ENCODE measurements around the gene OLA1. TPM values are rescaled to one million over a fixed set of nuclear protein-coding genes. Genes with fewer than 3 reads are reported as not detected.

Gene OLA1
- total RNA-seq, result 10 to 100 TPM; 51.5 to 67.6 (median 54.4) TPM
- polyA plus RNA-seq, result 10 to 100 TPM; 72.1 to 99.6 (median 82.9) TPM

DNA sequence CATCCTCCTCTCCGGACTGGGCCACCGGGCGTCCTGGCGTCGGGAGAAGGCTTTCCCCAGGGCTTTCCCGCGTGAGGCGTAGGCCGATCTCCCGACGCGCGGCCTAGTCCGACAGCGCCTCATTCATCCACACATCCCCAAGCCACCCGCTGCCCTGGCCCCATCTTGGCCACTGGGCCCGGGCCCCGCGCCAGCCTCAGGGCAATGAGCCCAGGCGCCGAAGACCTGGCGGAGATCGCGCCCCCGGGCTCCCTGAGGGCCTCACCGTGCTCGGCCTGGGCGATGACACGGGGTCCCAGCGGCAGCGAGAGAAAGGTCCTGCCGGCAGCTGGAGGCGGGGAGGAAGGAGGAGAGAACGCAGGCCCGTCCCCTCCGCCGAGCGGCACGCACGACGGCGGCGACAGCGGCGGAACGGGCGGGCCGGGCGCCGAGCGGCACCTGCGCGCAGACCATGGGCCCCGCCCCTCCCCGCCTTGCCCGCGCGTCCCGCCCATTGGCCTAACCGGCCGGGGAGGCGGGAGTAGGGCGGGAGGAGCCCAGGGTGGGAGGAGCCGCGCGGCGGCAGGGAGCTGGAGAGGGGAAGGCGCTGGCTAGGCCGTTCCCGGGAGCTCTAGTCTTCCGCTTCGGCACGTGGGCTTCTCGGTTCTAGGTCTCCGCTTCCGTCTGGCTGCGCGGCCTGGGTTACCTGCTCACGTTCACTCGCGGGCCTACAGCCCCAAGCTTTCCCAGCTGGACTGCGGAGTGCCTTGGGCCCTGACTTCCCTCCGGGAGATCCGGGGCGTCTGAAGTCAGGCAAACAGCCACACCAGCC, at the start of gene OLA1:
OLA1 (minus strand) TSS at position 346 of the 811 bp plus-strand sequence. CDS start 1,717 bp downstream, outside the sequence.
- Histone ChIP-seq H3K9me3 (no peaks in the 10 kb centered on the region), H3K36me3 (no peaks in the 10 kb centered on the region), H3K27me3 (no peaks in the 10 kb centered on the region), H3K4me3 (peak within 1 kb of the TSS; percentile 72 to 84 (median 78)), H3K27ac (peak within 1 kb of the TSS; percentile 81 to 88 (median 84)), H3K4me1 (peaks cover 0 to 19% (median 9%) of the 10 kb centered on the region in 4 donors)
- peak; percentile 78 to 93 (median 90) for TF ChIP-seq POLR2AphosphoS5 (IDR thresholded peaks at IDR 0.05)
- TF ChIP-seq POLR2A (IDR thresholded peaks at IDR 0.05), result no peak
- no peak for TF ChIP-seq EP300 (IDR thresholded peaks at IDR 0.05)
- TF ChIP-seq CTCF (IDR thresholded peaks at IDR 0.05), result no peak
- WGBS, 2 donors, result 0 to 1% methylated on average over 85 of the region's 85 CpGs
- intact Hi-C loops (cut with DNase I), result loop anchor here (5.0 kb wide), 2 partner anchors 89 to 281 kb away; partner anchors contain the start of gene SP3
- DNase-seq, result peak; percentile 96

GRCh38 chr2:174292908-174293307, 44.6 kb upstream of the OLA1 start:
- Histone ChIP-seq H3K9me3 (peaks cover 0 to 3% (median 0%) of the 10 kb centered on the region in 4 donors), H3K4me3 (no peak overlapping the region), H3K27ac (no peak overlapping the region), H3K4me1 (no peaks in the 10 kb centered on the region), H3K27me3 (peaks cover 0 to 4% (median 0%) of the 10 kb centered on the region in 3 donors), H3K36me3 (no peaks in the 10 kb centered on the region)
- intact Hi-C loops (cut with DNase I), result no loop called here
- WGBS, 2 donors, result 91% methylated on average over 1 of the region's 1 CpG
- no peak for TF ChIP-seq EP300 (IDR thresholded peaks at IDR 0.05)
- no peak for TF ChIP-seq CTCF (IDR thresholded peaks at IDR 0.05)
- no peak for TF ChIP-seq POLR2A (IDR thresholded peaks at IDR 0.05)
- no peak for TF ChIP-seq POLR2AphosphoS5 (IDR thresholded peaks at IDR 0.05)
- DNase-seq, result no peak

- WGBS, 2 donors, result 87 to 92% methylated on average over 2 of the region's 2 CpGs
- intact Hi-C loops (cut with DNase I), result no loop called here
Observed at GRCh38 chr2:174286172-174286571, 37.8 kb upstream of the OLA1 start.

DNA sequence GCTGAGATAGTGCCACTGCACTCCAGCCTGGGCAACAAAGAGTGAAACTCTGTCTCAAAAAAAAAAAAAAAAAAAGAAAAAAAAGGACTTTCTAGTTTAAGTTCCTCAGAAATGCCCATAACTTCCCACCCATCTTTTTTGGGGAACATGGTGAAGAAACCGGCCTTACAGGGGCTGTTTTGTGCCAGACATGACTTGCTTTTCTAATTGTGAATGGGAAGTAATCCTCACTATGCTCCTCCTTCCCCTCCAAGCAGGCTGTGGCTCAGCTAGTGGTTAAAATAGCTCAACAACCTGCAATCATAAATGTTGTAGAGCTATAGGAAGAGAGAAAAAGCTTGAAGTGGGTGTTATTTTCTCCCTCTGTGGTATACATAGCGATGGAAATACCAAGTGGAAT, 34.1 kb upstream of the OLA1 start:
- no peaks in the 10 kb centered on the region for H3K36me3 ChIP-seq
- TF ChIP-seq EP300 (IDR thresholded peaks at IDR 0.05) (no peak), CTCF (IDR thresholded peaks at IDR 0.05) (no peak), POLR2AphosphoS5 (IDR thresholded peaks at IDR 0.05) (no peak), POLR2A (IDR thresholded peaks at IDR 0.05) (no peak)
- no peak overlapping the region for H3K27ac ChIP-seq
- H3K9me3 ChIP-seq, result no peaks in the 10 kb centered on the region
- no peak overlapping the region for H3K4me3 ChIP-seq
- no peaks in the 10 kb centered on the region for H3K4me1 ChIP-seq
- no peak for DNase-seq
- intact Hi-C loops (cut with DNase I), result no loop called here
- H3K27me3 ChIP-seq, result no peaks in the 10 kb centered on the region
- 52 to 88% methylated on average over 2 of the region's 2 CpGs for WGBS, 2 donors

More at GRCh38 chr2:174286172-174286571, 37.8 kb upstream of the OLA1 start:
- Histone ChIP-seq H3K4me1 (no peaks in the 10 kb centered on the region), H3K4me3 (no peak overlapping the region), H3K36me3 (no peaks in the 10 kb centered on the region), H3K27me3 (no peaks in the 10 kb centered on the region), H3K27ac (no peak overlapping the region), H3K9me3 (no peaks in the 10 kb centered on the region)
- DNase-seq, result no peak
- no peak for TF ChIP-seq POLR2A (IDR thresholded peaks at IDR 0.05)

GRCh38 chr2:174281736-174282135, 33.4 kb upstream of the OLA1 start:
- Histone ChIP-seq H3K4me1 (no peaks in the 10 kb centered on the region), H3K27me3 (no peaks in the 10 kb centered on the region), H3K9me3 (no peaks in the 10 kb centered on the region), H3K36me3 (no peaks in the 10 kb centered on the region), H3K4me3 (no peak overlapping the region), H3K27ac (no peak overlapping the region)
- TF ChIP-seq EP300 (IDR thresholded peaks at IDR 0.05) (no peak), CTCF (IDR thresholded peaks at IDR 0.05) (no peak)
- WGBS, 2 donors, result 71 to 74% methylated on average over 1 of the region's 1 CpG
- intact Hi-C loops (cut with DNase I), result no loop called here
- DNase-seq, result no peak

Data from sigmoid colon (tissue), 7 donors.